ENCODE results near the gene AGBL1. TPM values are rescaled to one million over a fixed set of nuclear protein-coding genes. Genes with fewer than 3 reads are reported as not detected.

Gene AGBL1
- total RNA-seq, 1 experiment from 2014 or later, result not detected

DNA sequence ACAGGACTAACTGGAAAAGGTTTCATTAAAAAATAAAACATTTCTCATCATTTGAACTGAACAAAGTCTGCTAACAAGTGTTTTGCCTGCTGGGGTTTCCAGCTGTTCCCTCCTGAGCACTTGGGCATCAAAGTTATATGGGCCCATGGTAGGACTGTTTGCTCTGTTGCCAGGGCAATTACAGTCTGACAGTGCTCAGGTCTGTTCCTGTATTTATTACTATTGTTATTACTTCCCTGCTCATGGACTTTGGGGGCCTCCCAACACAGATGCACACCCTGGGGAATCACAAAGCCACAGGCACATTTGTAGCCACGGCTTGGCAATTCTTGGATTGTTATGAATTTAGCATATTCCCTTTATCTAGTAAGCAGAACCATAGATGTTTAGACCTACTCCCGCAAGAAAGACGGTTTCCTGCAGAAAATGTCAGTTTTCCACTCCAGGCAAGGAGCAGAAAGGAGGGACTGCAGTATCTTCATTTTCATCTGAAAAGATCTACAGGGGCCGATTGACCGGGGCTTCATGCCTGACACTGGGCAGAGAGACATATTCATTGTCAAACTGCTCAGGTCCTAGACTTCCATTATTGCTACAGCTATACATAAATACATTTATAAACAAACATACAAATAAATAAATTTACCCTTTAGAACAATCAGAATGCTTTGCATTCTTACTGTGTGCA, 580.2 kb downstream of the AGBL1 start:
- ChIA-PET CTCF (no interaction called here), POLR2A (ENCODE audit: unreplicated experiment) (no interaction called here)
- DNase-seq, result no peak
- Histone ChIP-seq H3K79me2 (ENCODE audit: low read depth) (no peaks in the 10 kb centered on the region), H3K4me1 (replicated peaks; ENCODE audit: insufficient read depth) (no peaks in the 10 kb centered on the region), H2AFZ (no peak overlapping the region), H3K4me2 (no peak overlapping the region), H3K36me3 (ENCODE audit: low read depth) (no peaks in the 10 kb centered on the region), H3K4me3 (no peak overlapping the region), H3F3A (ENCODE audit: insufficient read depth, low read depth) (no peaks in the 10 kb centered on the region), H4K20me1 (ENCODE audit: insufficient read depth) (no peaks in the 10 kb centered on the region), H3K27ac (no peak overlapping the region), H3K27me3 (ENCODE audit: insufficient read depth, low read depth) (no peaks in the 10 kb centered on the region), H3K9me2 (ENCODE audit: insufficient read depth) (no peaks in the 10 kb centered on the region), H3K9me3 (ENCODE audit: insufficient read depth, low read depth) (no peaks in the 10 kb centered on the region)
- intact Hi-C loops (cut with micrococcal nuclease; ENCODE audit: unreplicated experiment), result no loop called here
- BruUV-seq (replicated peaks), result no TSS peak
- TF ChIP-seq, protein P1, sequence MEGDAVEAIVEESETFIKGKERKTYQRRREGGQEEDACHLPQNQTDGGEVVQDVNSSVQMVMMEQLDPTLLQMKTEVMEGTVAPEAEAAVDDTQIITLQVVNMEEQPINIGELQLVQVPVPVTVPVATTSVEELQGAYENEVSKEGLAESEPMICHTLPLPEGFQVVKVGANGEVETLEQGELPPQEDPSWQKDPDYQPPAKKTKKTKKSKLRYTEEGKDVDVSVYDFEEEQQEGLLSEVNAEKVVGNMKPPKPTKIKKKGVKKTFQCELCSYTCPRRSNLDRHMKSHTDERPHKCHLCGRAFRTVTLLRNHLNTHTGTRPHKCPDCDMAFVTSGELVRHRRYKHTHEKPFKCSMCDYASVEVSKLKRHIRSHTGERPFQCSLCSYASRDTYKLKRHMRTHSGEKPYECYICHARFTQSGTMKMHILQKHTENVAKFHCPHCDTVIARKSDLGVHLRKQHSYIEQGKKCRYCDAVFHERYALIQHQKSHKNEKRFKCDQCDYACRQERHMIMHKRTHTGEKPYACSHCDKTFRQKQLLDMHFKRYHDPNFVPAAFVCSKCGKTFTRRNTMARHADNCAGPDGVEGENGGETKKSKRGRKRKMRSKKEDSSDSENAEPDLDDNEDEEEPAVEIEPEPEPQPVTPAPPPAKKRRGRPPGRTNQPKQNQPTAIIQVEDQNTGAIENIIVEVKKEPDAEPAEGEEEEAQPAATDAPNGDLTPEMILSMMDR (conservative IDR thresholded peaks at IDR 0.05), result no peak
- no peak for TF ChIP-seq EZH2 (IDR thresholded peaks at IDR 0.05; ENCODE audit: low read depth)

GRCh38 chr15:86661580-86661979, 581.9 kb downstream of the AGBL1 start:
- no TSS peak for BruUV-seq (replicated peaks)
- Histone ChIP-seq H3K4me2 (no peak overlapping the region), H3F3A (ENCODE audit: insufficient read depth, low read depth) (no peaks in the 10 kb centered on the region), H3K36me3 (ENCODE audit: low read depth) (no peaks in the 10 kb centered on the region), H3K4me1 (replicated peaks; ENCODE audit: insufficient read depth) (no peaks in the 10 kb centered on the region), H4K20me1 (ENCODE audit: insufficient read depth) (no peaks in the 10 kb centered on the region), H3K27me3 (ENCODE audit: insufficient read depth, low read depth) (no peaks in the 10 kb centered on the region), H3K27ac (no peak overlapping the region), H2AFZ (no peak overlapping the region), H3K79me2 (ENCODE audit: low read depth) (no peaks in the 10 kb centered on the region), H3K9me2 (ENCODE audit: insufficient read depth) (no peaks in the 10 kb centered on the region), H3K9me3 (ENCODE audit: insufficient read depth, low read depth) (no peaks in the 10 kb centered on the region), H3K4me3 (no peak overlapping the region)
- POLR2A ChIA-PET (ENCODE audit: unreplicated experiment), result no interaction called here
- DNase-seq, result no peak
- intact Hi-C loops (cut with micrococcal nuclease; ENCODE audit: unreplicated experiment), result no loop called here
- CTCF ChIA-PET, result no interaction called here
- TF ChIP-seq EZH2 (IDR thresholded peaks at IDR 0.05; ENCODE audit: low read depth), result no peak
- TF ChIP-seq, protein P1 (conservative IDR thresholded peaks at IDR 0.05), result no peak

DNA sequence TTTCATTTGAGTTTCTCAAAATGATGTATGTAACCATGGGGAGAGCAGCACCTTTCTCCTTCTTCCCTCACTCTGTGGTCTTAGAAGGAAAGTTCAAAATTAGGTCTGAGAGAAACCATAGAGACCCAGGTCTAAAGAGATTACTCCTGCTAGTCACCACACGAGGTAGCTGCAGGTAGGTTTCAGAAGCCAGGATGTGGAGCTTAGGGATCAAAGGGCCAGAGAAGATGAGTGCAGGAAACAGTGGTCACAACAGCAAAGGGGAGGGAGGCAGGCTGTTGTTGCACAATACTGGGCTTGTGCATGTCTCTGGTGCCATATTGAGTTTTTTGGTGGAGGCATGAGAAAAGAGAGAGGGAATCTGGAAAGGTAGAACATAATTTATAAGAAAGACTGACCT, 583.6 kb downstream of the AGBL1 start:
- no peaks in the 10 kb centered on the region for H3K36me3 ChIP-seq (ENCODE audit: low read depth)
- H3K4me2 ChIP-seq, result no peak overlapping the region
- H4K20me1 ChIP-seq (ENCODE audit: insufficient read depth), result no peaks in the 10 kb centered on the region
- TF ChIP-seq EZH2 (IDR thresholded peaks at IDR 0.05; ENCODE audit: low read depth), result no peak
- TF ChIP-seq, protein P1 (conservative IDR thresholded peaks at IDR 0.05), result no peak
- intact Hi-C loops (cut with micrococcal nuclease; ENCODE audit: unreplicated experiment), result no loop called here
- CTCF ChIA-PET, result interaction anchor here (0.8 kb wide), 1 partner anchor 1739 kb away, joined by 3 read pairs; no protein-coding TSS in a partner anchor
- no peaks in the 10 kb centered on the region for H3K79me2 ChIP-seq (ENCODE audit: low read depth)
- H3K27ac ChIP-seq, result no peak overlapping the region
- POLR2A ChIA-PET (ENCODE audit: unreplicated experiment), result no interaction called here
- H2AFZ ChIP-seq, result no peak overlapping the region
- no peaks in the 10 kb centered on the region for H3K9me3 ChIP-seq (ENCODE audit: insufficient read depth, low read depth)
- no peaks in the 10 kb centered on the region for H3K4me1 ChIP-seq (replicated peaks; ENCODE audit: insufficient read depth)
- H3F3A ChIP-seq (ENCODE audit: insufficient read depth, low read depth), result no peaks in the 10 kb centered on the region
- no peak for DNase-seq
- BruUV-seq (replicated peaks), result no TSS peak
- no peaks in the 10 kb centered on the region for H3K9me2 ChIP-seq (ENCODE audit: insufficient read depth)
- no peaks in the 10 kb centered on the region for H3K27me3 ChIP-seq (ENCODE audit: insufficient read depth, low read depth)
- H3K4me3 ChIP-seq, result no peak overlapping the region

Measured in PC-9 (cell line).